Measurements from ENCODE around the gene LMX1B. TPM values are rescaled to one million over a fixed set of nuclear protein-coding genes. Genes with fewer than 3 reads are reported as not detected.
A peak's percentile ranks its signal among the peaks of the same experiment; 100 is the strongest.

Gene LMX1B
- polyA plus RNA-seq, 1 of the 3 experiments (the other 2 are of a cell fraction), result not detected

- TF ChIP-seq, protein P1, sequence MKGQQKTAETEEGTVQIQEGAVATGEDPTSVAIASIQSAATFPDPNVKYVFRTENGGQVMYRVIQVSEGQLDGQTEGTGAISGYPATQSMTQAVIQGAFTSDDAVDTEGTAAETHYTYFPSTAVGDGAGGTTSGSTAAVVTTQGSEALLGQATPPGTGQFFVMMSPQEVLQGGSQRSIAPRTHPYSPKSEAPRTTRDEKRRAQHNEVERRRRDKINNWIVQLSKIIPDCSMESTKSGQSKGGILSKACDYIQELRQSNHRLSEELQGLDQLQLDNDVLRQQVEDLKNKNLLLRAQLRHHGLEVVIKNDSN (IDR thresholded peaks at IDR 0.05; ENCODE audit: borderline replicate concordance, low read depth), result no peak
These were observed 21.3 kb upstream of the LMX1B start (continued) for GRCh38 chr9:126592461-126592860.

DNA sequence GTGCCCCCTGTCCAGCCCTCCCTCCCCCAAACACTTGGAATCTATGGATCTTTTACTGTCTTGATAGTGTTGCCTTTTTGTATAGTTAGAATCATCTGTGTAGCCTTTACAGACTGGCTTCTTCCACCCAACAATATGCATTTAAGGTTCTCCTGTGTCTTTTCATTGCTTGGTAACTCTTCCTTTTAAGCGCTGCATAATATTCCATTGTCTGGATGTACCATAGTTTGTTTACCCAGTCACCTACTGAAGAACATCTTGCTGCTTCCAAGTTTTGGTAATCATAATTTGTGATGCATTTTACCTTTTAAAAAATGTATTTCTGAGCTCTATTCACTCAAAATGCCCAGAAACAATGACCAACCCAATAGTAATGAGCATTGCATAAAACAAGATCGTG, 17.7 kb upstream of the LMX1B start:
- H3K9ac ChIP-seq, result no peak overlapping the region
- H2AFZ ChIP-seq (ENCODE audit: low read depth), result no peak overlapping the region
- no peaks in the 10 kb centered on the region for H4K20me1 ChIP-seq (ENCODE audit: insufficient read depth)
- peaks cover 0 to 7% of the 10 kb centered on the region in 2 experiments; a peak in 1 of 4 replicates for H3K4me1 ChIP-seq (ENCODE audit: control insufficient read depth in 1 of 2, insufficient read depth in 2 of 2, low read depth in 1 of 2, low read length in 1 of 2)
- H3K9me2 ChIP-seq, result no peaks in the 10 kb centered on the region
- WGBS (ENCODE audit: low lambda C conversion rate), result 47% methylated on average over 2 of the region's 2 CpGs
- TF ChIP-seq, protein P2, sequence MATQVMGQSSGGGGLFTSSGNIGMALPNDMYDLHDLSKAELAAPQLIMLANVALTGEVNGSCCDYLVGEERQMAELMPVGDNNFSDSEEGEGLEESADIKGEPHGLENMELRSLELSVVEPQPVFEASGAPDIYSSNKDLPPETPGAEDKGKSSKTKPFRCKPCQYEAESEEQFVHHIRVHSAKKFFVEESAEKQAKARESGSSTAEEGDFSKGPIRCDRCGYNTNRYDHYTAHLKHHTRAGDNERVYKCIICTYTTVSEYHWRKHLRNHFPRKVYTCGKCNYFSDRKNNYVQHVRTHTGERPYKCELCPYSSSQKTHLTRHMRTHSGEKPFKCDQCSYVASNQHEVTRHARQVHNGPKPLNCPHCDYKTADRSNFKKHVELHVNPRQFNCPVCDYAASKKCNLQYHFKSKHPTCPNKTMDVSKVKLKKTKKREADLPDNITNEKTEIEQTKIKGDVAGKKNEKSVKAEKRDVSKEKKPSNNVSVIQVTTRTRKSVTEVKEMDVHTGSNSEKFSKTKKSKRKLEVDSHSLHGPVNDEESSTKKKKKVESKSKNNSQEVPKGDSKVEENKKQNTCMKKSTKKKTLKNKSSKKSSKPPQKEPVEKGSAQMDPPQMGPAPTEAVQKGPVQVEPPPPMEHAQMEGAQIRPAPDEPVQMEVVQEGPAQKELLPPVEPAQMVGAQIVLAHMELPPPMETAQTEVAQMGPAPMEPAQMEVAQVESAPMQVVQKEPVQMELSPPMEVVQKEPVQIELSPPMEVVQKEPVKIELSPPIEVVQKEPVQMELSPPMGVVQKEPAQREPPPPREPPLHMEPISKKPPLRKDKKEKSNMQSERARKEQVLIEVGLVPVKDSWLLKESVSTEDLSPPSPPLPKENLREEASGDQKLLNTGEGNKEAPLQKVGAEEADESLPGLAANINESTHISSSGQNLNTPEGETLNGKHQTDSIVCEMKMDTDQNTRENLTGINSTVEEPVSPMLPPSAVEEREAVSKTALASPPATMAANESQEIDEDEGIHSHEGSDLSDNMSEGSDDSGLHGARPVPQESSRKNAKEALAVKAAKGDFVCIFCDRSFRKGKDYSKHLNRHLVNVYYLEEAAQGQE (IDR thresholded peaks at IDR 0.05; ENCODE audit: low read depth, low read length), result no peak
- TF ChIP-seq, protein P3, sequence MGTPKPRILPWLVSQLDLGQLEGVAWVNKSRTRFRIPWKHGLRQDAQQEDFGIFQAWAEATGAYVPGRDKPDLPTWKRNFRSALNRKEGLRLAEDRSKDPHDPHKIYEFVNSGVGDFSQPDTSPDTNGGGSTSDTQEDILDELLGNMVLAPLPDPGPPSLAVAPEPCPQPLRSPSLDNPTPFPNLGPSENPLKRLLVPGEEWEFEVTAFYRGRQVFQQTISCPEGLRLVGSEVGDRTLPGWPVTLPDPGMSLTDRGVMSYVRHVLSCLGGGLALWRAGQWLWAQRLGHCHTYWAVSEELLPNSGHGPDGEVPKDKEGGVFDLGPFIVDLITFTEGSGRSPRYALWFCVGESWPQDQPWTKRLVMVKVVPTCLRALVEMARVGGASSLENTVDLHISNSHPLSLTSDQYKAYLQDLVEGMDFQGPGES (IDR thresholded peaks at IDR 0.05; ENCODE audit: low read depth, low read length), result no peak
- TF ChIP-seq MXI1 (IDR thresholded peaks at IDR 0.05; ENCODE audit: low read depth, low read length) (no peak), CHD2 (IDR thresholded peaks at IDR 0.05; ENCODE audit: low read length, partially characterized antibody) (no peak)
- H3K4me2 ChIP-seq, result no peak overlapping the region
- H3K79me2 ChIP-seq (ENCODE audit: insufficient read depth), result no peaks in the 10 kb centered on the region
- H3K27me3 ChIP-seq (ENCODE audit: insufficient read depth), result peaks cover 22% of the 10 kb centered on the region
- H3K4me3 ChIP-seq (ENCODE audit: low read depth in 2 of 2, low read length in 1 of 2), result no peak overlapping the region
- DNase-seq, result no peak
- no peaks in the 10 kb centered on the region for H3K9me3 ChIP-seq
- no peaks in the 10 kb centered on the region for H3F3A ChIP-seq (replicated peaks; ENCODE audit: insufficient read depth)
- ChIA-PET CTCF (no interaction called here), POLR2A (no interaction called here)
- H3K36me3 ChIP-seq (replicated peaks in 1 of 2; ENCODE audit: control insufficient read depth in 1 of 2, insufficient read depth in 2 of 2, low read length in 1 of 2), result no peaks in the 10 kb centered on the region
- H3K27ac ChIP-seq (ENCODE audit: low read depth in 2 of 2, low read length in 1 of 2), result no peak overlapping the region

DNA sequence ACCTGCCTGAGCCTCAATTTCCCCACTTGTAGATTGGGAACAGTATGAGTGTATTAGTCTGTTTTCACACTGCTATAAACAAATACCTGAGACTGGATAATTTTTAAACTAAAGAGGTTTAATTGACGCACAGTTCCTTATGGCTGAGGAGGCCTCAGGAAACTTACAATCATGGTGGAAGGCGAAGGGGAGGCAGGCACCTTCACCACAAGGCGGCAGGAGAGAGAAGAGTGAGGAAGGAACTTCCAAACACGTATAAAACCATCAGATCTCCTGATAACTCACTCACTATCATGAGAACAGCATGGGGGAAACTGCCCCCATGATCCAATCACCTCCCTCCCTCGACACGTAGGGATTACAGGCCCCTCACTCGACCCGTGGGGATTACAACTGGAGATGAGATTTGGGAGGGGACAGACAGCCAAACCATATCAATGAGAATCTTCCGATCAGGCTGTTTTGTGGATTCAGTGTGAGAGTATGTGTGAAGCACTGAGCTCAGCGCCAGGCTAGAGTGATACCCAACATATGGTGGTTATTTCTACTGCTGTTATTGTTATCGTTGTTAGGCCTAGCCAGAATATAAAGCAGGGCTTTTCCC, 14.6 kb upstream of the LMX1B start:
- H3K79me2 ChIP-seq (ENCODE audit: insufficient read depth), result no peaks in the 10 kb centered on the region
- no peak for DNase-seq
- peak overlapping the region in 1 of 2 experiments; percentile 35; a peak in 1 of 4 replicates for H3K4me3 ChIP-seq (ENCODE audit: low read depth in 2 of 2, low read length in 1 of 2)
- no peak overlapping the region for H2AFZ ChIP-seq (ENCODE audit: low read depth)
- H3K9me2 ChIP-seq, result no peaks in the 10 kb centered on the region
- H3K9ac ChIP-seq, result no peak overlapping the region
- TF ChIP-seq RCOR1 (IDR thresholded peaks at IDR 0.05; ENCODE audit: low read length) (no peak), FOXJ3 (CRISPR knock-in tag; IDR thresholded peaks at IDR 0.05) (no peak), JUND (IDR thresholded peaks at IDR 0.05) (no peak)
- TF ChIP-seq, protein P4, sequence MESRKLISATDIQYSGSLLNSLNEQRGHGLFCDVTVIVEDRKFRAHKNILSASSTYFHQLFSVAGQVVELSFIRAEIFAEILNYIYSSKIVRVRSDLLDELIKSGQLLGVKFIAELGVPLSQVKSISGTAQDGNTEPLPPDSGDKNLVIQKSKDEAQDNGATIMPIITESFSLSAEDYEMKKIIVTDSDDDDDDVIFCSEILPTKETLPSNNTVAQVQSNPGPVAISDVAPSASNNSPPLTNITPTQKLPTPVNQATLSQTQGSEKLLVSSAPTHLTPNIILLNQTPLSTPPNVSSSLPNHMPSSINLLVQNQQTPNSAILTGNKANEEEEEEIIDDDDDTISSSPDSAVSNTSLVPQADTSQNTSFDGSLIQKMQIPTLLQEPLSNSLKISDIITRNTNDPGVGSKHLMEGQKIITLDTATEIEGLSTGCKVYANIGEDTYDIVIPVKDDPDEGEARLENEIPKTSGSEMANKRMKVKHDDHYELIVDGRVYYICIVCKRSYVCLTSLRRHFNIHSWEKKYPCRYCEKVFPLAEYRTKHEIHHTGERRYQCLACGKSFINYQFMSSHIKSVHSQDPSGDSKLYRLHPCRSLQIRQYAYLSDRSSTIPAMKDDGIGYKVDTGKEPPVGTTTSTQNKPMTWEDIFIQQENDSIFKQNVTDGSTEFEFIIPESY (IDR thresholded peaks at IDR 0.05; ENCODE audit: borderline replicate concordance, low read depth), result no peak
- TF ChIP-seq, protein P5, sequence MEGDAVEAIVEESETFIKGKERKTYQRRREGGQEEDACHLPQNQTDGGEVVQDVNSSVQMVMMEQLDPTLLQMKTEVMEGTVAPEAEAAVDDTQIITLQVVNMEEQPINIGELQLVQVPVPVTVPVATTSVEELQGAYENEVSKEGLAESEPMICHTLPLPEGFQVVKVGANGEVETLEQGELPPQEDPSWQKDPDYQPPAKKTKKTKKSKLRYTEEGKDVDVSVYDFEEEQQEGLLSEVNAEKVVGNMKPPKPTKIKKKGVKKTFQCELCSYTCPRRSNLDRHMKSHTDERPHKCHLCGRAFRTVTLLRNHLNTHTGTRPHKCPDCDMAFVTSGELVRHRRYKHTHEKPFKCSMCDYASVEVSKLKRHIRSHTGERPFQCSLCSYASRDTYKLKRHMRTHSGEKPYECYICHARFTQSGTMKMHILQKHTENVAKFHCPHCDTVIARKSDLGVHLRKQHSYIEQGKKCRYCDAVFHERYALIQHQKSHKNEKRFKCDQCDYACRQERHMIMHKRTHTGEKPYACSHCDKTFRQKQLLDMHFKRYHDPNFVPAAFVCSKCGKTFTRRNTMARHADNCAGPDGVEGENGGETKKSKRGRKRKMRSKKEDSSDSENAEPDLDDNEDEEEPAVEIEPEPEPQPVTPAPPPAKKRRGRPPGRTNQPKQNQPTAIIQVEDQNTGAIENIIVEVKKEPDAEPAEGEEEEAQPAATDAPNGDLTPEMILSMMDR (IDR thresholded peaks at IDR 0.05), result peak; percentile 24; the same call in 1 of the 2 replicates
- H3K27me3 ChIP-seq (ENCODE audit: insufficient read depth), result peaks cover 5% of the 10 kb centered on the region; the same call in 1 of the 2 replicates
- H3K4me2 ChIP-seq, result no peak overlapping the region
- POLR2A ChIA-PET, result no interaction called here
- H4K20me1 ChIP-seq (ENCODE audit: insufficient read depth), result no peaks in the 10 kb centered on the region
- H3K4me1 ChIP-seq (ENCODE audit: control insufficient read depth in 1 of 2, insufficient read depth in 2 of 2, low read depth in 1 of 2, low read length in 1 of 2), result no peaks in the 10 kb centered on the region
- no peak overlapping the region for H3K27ac ChIP-seq (ENCODE audit: low read depth in 2 of 2, low read length in 1 of 2)
- CTCF ChIA-PET, result interaction anchor here (1.0 to 1.4 kb wide), 7 partner anchors 9 to 200 kb away, joined by 3 to 4 read pairs (median 3); no protein-coding TSS in a partner anchor
- WGBS (ENCODE audit: low lambda C conversion rate), result 40% methylated on average over 11 of the region's 11 CpGs
- no peaks in the 10 kb centered on the region for H3K36me3 ChIP-seq (replicated peaks in 1 of 2; ENCODE audit: control insufficient read depth in 1 of 2, insufficient read depth in 2 of 2, low read length in 1 of 2)
- H3F3A ChIP-seq (replicated peaks; ENCODE audit: insufficient read depth), result no peaks in the 10 kb centered on the region
- no peaks in the 10 kb centered on the region for H3K9me3 ChIP-seq

Measured in SK-N-SH (cell line).